NCI-H446 treated with DMSO at 0.1 percent for 48 hours (cell line): ENCODE measurements around the gene LRFN5.
A peak's percentile ranks its signal among the peaks of the same experiment; 100 is the strongest.

Experiments
- DNase-seq: peaks from one replicate; lab custom pipeline; 2025; lab: John Stamatoyannopoulos, UW

The LRFN5 gene

DNA sequence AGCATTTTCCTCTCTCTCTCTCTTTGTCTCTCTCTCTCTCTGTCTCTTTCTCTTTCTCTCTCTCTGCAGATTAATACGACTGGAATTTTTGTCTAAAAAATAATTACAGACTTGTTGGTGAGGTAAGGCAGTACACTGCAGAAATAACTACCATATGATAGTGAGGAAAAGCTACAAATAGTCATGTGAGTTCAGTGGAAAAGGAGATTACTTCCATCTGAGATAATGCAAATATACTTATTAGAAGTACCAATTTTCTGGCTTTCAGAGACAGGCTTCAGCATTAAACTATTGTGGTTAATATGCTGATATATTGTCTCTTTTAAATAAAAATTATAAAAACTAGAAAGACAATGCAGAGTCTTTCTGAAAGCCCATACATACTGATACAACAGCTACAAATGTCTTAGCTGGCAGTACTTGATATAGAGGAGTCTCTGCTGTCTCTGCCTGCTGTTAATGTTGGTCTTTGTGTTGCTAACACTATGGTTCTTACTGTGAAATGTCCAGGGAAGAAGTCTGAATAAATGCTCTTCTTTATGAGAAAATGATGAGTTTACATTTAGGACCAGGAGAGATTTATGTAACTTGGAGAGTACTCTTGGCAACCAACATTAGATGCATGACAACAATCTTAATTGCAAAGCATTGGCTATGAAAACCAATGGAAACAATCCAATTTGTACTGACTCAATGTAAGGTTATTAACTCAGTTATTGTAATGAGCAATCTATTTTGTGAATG lies 167.0 kb downstream of the LRFN5 start:
- peak; percentile 93 for DNase-seq

- no peak for DNase-seq
Measured at GRCh38 chr14:41782511-41782910, 175.8 kb downstream of the LRFN5 start.

GRCh38 chr14:41783403-41783802 lies 176.7 kb downstream of the LRFN5 start:
- no peak for DNase-seq

GRCh38 chr14:41785696-41786095 lies 179.0 kb downstream of the LRFN5 start:
- no peak for DNase-seq

GRCh38 chr14:41799817-41800216 lies 193.1 kb downstream of the LRFN5 start:
- no peak for DNase-seq

DNA sequence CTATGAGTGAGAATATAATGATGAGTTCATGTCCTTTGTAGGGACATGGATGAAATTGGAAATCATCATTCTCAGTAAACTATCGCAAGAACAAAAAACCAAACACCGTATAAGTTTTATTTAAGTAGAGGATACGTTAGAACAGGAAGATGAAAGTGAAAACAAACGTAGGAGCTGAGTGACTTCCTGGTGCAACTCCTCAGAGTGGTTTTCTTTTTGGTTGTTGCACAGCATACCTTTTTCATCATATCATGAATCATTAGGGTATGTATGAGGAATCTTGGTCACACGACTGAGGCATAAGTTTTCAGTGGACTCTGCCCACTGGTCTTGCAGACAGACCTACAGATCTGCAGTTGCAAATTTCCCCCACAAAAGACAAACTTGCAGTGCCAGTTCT lies 199.0 kb downstream of the LRFN5 start:
- DNase-seq: no peak

DNA sequence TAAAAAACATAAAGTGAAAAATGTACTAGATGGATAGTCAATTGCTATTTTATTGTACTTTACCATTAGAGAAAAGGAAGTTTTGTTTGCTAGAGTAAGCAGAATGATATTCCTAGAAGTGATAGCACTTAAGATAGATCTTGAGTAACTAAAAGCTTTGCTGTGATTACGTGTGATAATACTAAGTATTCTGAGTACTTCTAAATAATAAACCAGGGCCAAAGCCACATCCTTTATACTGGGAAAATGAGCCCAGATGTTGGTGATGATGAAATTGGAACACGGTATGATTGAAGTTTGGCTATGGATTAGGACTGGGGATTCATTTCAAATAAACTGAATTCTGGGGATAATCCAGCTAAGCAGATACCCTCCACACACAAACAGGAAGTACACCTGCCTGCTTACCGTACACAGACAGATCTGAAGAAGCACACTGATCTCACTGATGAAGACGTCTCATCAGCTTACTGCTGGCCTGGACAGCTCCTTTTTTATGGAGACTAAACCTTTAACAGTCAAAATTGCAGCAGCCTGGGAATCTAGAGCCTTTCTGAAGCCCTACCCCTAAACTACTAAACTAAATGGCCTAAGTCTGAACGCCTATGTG lies 199.8 kb downstream of the LRFN5 start:
- DNase-seq: no peak

- DNase-seq: no peak
Measured at GRCh38 chr14:41810362-41810761, 203.7 kb downstream of the LRFN5 start.

DNA sequence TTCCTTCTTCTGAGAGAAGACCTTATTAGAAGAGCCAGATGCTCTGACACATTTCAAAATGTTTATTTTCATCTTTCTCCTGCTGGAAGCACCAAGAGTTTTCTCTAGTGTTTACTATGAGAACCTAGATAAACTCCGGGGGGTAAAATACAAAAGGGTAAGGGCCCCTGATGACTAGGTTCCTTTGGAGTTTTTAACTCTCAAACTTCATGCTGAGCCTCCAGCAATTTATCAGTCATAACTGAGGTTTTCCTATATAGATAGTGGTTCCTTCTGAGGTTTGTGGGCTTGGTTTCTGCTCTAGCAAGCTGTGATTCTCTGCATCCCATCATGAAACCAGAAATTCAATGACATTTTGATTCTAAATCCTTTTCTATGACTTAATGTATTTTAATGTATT lies 210.9 kb downstream of the LRFN5 start:
- DNase-seq: peak; percentile 47

DNA sequence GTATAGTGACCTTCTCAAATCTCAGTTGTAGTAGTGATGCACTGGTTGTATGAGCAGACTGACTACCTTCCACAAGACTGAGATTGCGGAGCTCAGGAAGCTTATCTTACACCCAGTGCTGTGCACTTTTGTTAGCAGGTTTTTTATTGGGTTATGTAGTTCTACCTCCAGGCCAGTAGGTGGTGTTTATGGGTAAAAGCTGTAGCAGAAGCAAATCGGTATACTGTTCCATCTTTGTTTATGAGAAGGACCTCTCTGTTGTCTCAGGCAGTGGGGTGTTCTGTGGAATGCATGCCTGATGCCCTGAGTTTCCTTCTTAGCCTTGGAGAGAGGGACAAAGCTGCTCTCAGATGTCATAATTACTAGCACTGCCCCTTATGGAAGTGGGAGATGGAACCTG lies 217.8 kb downstream of the LRFN5 start:
- DNase-seq: no peak

GRCh38 chr14:41825622-41826021 lies 218.9 kb downstream of the LRFN5 start:
- DNase-seq: no peak

DNA sequence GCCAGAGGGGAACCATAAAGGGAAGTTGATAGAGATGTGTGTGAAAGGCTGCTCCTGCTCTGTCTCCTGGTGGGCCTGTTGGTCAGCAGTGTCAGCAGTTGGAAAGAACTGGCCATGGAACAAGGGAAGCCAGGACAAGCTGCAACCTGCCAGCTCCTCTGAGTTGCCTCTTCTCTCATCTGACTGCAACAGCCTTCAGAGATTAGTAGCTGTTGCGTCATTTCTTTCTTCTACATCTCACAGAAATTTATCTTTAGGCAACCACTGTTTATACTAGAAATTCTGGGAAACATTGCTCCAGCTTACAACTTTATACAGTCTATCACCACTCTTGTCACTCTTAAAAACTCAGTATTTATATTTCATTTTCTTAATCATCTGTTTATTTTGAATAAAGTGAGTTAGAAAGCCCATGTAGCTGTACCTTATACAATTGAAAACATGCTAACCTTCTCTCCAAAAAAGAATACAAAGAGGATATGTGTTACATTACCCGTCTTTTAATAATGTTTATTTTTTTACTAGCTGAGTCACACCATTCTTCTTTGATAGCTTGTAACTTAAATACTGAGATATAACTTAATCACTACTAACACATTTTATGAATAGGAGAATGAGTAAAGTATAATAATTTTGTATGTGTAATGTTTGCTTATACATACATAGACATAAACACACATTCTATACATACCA lies 224.2 kb downstream of the LRFN5 start:
- DNase-seq: no peak

- no peak for DNase-seq
Measured at GRCh38 chr14:41839661-41840060, 233.0 kb downstream of the LRFN5 start.

GRCh38 chr14:41859336-41859735 lies 252.7 kb downstream of the LRFN5 start:
- no peak for DNase-seq

GRCh38 chr14:41860586-41860985 lies 253.9 kb downstream of the LRFN5 start:
- no peak for DNase-seq

DNA sequence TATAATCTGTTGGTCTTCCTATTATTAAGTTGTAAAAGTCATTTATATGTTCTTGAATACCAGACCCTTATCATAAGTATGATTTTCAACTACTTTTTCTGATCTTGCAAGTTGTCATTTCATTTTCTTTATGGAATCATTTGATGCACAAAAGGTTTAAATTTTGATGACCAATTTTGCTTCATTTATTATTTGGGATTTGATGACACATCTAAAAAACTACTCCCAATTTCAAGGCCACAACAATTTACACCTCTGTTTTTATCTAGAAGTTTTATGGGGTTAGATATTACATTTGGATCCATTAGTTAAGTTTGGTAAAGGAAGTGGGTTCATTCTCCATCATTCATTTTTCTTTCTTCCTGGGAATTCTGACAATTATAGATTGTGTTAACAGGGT lies 259.2 kb downstream of the LRFN5 start:
- DNase-seq: no peak

- DNase-seq: no peak
Measured at GRCh38 chr14:41868396-41868795, 261.7 kb downstream of the LRFN5 start.

DNA sequence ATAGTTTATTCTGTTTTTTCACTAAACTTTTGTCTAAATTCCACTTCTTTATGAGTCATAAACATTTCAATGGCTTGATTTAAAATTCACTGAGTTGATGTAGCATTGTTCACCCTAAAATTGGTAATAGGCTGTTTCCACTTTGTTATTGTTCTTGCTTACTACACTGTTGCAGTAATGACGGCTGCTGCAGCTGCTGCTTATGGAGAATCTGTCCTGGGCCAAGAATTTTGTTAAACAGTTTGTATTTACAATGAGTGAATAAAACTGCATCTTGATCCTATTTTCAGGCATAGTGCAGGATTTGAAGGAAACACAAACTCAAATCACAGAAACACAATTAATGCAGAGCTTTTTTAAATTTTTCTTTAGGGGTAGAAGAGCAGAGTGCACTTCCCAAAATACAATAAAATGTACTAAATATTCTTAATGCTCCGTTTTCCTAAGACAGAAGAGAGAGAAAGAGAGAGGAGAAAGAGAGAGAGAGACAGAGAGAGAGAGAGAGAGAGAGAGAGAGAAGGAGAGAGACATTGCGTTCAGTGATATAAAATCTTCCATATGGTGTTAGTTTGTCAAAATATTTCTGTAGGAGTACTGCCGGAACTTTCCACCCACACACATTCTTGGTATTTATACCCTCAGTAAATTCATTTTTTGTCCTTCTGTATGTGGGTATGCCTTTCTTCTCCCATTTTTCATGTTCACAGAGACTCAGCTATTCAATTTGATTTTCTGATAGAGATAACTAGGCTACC lies 266.4 kb downstream of the LRFN5 start:
- DNase-seq: peak; percentile 35

- DNase-seq: no peak
Measured at GRCh38 chr14:41873686-41874317, 267.1 kb downstream of the LRFN5 start.

DNA sequence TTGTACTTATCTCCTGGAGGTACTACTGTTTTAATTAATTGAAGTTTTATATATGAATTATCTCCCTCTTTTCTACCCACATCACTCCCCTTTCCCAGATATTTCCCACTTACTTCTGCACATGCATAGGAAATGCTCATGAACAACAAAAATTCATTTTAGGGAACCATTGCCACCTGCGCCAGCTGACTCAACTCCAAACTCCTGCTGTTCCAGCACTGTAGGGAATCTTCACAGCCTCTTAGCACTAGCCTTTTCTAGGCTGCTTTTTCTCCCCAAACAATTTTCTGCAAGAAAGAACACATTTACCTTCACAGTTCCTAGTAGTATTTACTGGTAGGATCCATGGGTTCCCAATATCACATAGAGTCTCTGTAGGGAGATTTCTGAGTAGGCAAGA lies 268.4 kb downstream of the LRFN5 start:
- DNase-seq: peak; percentile 11

- DNase-seq: no peak
Measured at GRCh38 chr14:41878321-41878720, 271.6 kb downstream of the LRFN5 start.

DNA sequence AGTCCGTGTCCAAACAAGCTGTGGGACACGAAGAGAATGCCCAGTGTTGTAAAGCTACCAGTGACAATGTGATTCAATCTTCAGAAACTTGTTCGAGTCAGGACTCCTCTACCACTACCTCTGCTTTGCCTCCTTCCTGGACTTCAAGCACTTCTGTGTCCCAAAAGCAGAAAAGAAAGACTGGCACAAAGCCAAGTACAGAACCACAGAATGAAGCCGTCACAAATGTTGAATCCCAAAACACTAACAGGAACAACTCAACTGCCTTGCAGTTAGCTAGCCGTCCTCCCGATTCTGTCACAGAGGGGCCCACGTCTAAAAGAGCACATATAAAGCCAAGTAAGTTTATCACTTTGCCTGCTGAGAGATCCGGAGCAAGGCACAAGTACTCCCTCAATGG lies 284.9 kb downstream of the LRFN5 start:
- no peak for DNase-seq
